Duodenal mucosa (tissue), 2 donors: ENCODE data around the gene PHF20.
"Not testable (repeated sequence)": the region's sequence is repeated elsewhere in the genome, so short reads cannot be mapped to it uniquely, and the experiment has no call there.

Experiments
- H3K27ac ChIP-seq: one replicate; pipeline ENCODE4 v1.7.0; 2013; ENCODE audit warnings: low read depth, low read length
- H3K27me3 ChIP-seq, 2 donors: one replicate each; pipeline ENCODE4 v1.7.0; 2013; ENCODE audit warnings: low read length in 2 of 2, control low read depth in 1 of 2; ENCODE audit not compliant: insufficient read depth in 2 of 2, control insufficient read depth in 1 of 2
- H3K36me3 ChIP-seq, 2 donors: one replicate each; pipeline ENCODE4 v1.7.0; 2013; ENCODE audit warnings: low read length in 2 of 2, control low read depth in 1 of 2; ENCODE audit not compliant: insufficient read depth in 2 of 2, control insufficient read depth in 1 of 2
- H3K4me1 ChIP-seq, 2 donors: one replicate each; pipeline ENCODE4 v1.7.0; 2013; ENCODE audit warnings: low read length in 2 of 2, control low read depth in 1 of 2; ENCODE audit not compliant: insufficient read depth in 2 of 2, control insufficient read depth in 1 of 2
- H3K4me3 ChIP-seq, 2 donors: one replicate each; pipeline ENCODE4 v1.7.0; 2013; ENCODE audit warnings: low read length in 2 of 2, low read depth in 1 of 2
- H3K9ac ChIP-seq, 2 donors: one replicate each; pipeline ENCODE4 v1.7.0; 2013; ENCODE audit warnings: low read length in 2 of 2, low read depth in 1 of 2
- H3K9me3 ChIP-seq, 2 donors: one replicate each; pipeline ENCODE4 v1.7.0; 2013; ENCODE audit warnings: low read length in 2 of 2, control low read depth in 1 of 2; ENCODE audit not compliant: control insufficient read depth in 1 of 2

The PHF20 gene

GRCh38 chr20:35771689-35772562, at the start of gene PHF20:
PHF20 (plus strand) TSS chr20:35772015; CDS start chr20:35801523, 29,508 bp downstream.
- Histone ChIP-seq H3K36me3 (peaks cover 0 to 8% of the 10 kb centered on the region in 2 donors), H3K4me1 (peaks cover 39 to 44% of the 10 kb centered on the region in 2 donors), H3K4me3 (peak within 1 kb of the TSS; percentile 84 to 85)

GRCh38 chr20:35723275-35723639, 48.6 kb upstream of the PHF20 start:
- H3K4me1 ChIP-seq, H3K27ac ChIP-seq: not testable (repeated sequence)

More at GRCh38 chr20:35771689-35772562, at the start of gene PHF20:
- H3K9me3 ChIP-seq: no peaks in the 10 kb centered on the region
- peak within 1 kb of the TSS; percentile 84 for H3K27ac ChIP-seq
- H3K9ac ChIP-seq: peak within 1 kb of the TSS; percentile 82 to 93
- no peaks in the 10 kb centered on the region for H3K27me3 ChIP-seq

GRCh38 chr20:35723652-35724320, 48.0 kb upstream of the PHF20 start:
- not testable (repeated sequence) for H3K9me3 ChIP-seq, H3K27me3 ChIP-seq, H3K4me1 ChIP-seq, H3K27ac ChIP-seq, H3K4me3 ChIP-seq, H3K9ac ChIP-seq
- peaks cover 50 to 96% of the 10 kb centered on the region in 2 donors for H3K36me3 ChIP-seq

More at GRCh38 chr20:35723275-35723639, 48.6 kb upstream of the PHF20 start:
- peaks cover 50 to 96% of the 10 kb centered on the region in 2 donors for H3K36me3 ChIP-seq
- not testable (repeated sequence) for H3K9me3 ChIP-seq, H3K27me3 ChIP-seq, H3K4me3 ChIP-seq, H3K9ac ChIP-seq

- H3K4me1 ChIP-seq: no peaks in the 10 kb centered on the region
These were observed 47.2 kb upstream of the PHF20 start for GRCh38 chr20:35724321-35725230.

GRCh38 chr20:35726842-35727711, 44.7 kb upstream of the PHF20 start:
- H3K9ac ChIP-seq: no peak overlapping the region
- H3K4me1 ChIP-seq: peaks cover 0 to 8% of the 10 kb centered on the region in 2 donors
- H3K36me3 ChIP-seq: peaks cover 55 to 97% of the 10 kb centered on the region in 2 donors
- H3K27ac ChIP-seq: no peak overlapping the region
- no peak overlapping the region for H3K4me3 ChIP-seq
- H3K9me3 ChIP-seq: no peaks in the 10 kb centered on the region
- H3K27me3 ChIP-seq: no peaks in the 10 kb centered on the region

More at GRCh38 chr20:35724321-35725230, 47.2 kb upstream of the PHF20 start:
- Histone ChIP-seq H3K9ac (no peak overlapping the region), H3K9me3 (no peaks in the 10 kb centered on the region), H3K4me3 (no peak overlapping the region), H3K36me3 (peaks cover 56 to 97% of the 10 kb centered on the region in 2 donors), H3K27me3 (no peaks in the 10 kb centered on the region), H3K27ac (no peak overlapping the region)

- Histone ChIP-seq H3K9ac (no peak overlapping the region), H3K27ac (no peak overlapping the region), H3K9me3 (no peaks in the 10 kb centered on the region), H3K36me3 (peaks cover 50 to 98% of the 10 kb centered on the region in 2 donors), H3K4me1 (peaks cover 11 to 14% of the 10 kb centered on the region in 2 donors), H3K4me3 (no peak overlapping the region), H3K27me3 (no peaks in the 10 kb centered on the region)
These were observed 42.5 kb upstream of the PHF20 start for GRCh38 chr20:35729283-35729807.

- Histone ChIP-seq H3K36me3 (peaks cover 53 to 98% of the 10 kb centered on the region in 2 donors), H3K9me3 (no peaks in the 10 kb centered on the region), H3K27ac (no peak overlapping the region), H3K4me3 (no peak overlapping the region), H3K27me3 (no peaks in the 10 kb centered on the region), H3K4me1 (peaks cover 15 to 21% of the 10 kb centered on the region in 2 donors), H3K9ac (no peak overlapping the region)
These were observed 41.8 kb upstream of the PHF20 start for GRCh38 chr20:35729836-35730582.

- H3K36me3 ChIP-seq: peaks cover 52 to 99% of the 10 kb centered on the region in 2 donors
- peaks cover 19 to 28% of the 10 kb centered on the region in 2 donors for H3K4me1 ChIP-seq
- no peaks in the 10 kb centered on the region for H3K9me3 ChIP-seq
- H3K4me3 ChIP-seq: no peak overlapping the region
- H3K27ac ChIP-seq: no peak overlapping the region
- H3K9ac ChIP-seq: no peak overlapping the region
- H3K27me3 ChIP-seq: no peaks in the 10 kb centered on the region
These were observed 41.0 kb upstream of the PHF20 start for GRCh38 chr20:35730583-35731468.
